Astrocyte of the cerebellum (primary cell): ENCODE results near the gene PSD4.
A peak's percentile ranks its signal among the peaks of the same experiment; 100 is the strongest.

Experiments used
- DNase-seq: peaks from one replicate; pipeline ENCODE4 v3.0.0-alpha.2; 2011; ENCODE audit warnings: low read depth
- H3K4me3 ChIP-seq: 2 replicates; pipeline ENCODE4 v1.5.1; 2011; ENCODE audit warnings: mild to moderate bottlenecking, low read depth, low read length, moderate library complexity
- in situ Hi-C: cut with HindIII; loops from 2 replicates; pipeline ENCODE4 v1.10.0; 2017; ENCODE audit warnings: low sequenced_read_pairs
- TF ChIP-seq, protein P1 (sequence below): IDR thresholded peaks from 2 replicates; pipeline ENCODE4 v1.5.1; 2012; ENCODE audit warnings: low read length, low read depth, moderate library complexity, mild to moderate bottlenecking; ENCODE audit errors: missing control alignments

The PSD4 gene

GRCh38 chr2:113148606-113149552, 24.9 kb upstream of the PSD4 start:
- in situ Hi-C loops: no loop called here
- H3K4me3 ChIP-seq: no peak overlapping the region
- TF ChIP-seq, protein P1, sequence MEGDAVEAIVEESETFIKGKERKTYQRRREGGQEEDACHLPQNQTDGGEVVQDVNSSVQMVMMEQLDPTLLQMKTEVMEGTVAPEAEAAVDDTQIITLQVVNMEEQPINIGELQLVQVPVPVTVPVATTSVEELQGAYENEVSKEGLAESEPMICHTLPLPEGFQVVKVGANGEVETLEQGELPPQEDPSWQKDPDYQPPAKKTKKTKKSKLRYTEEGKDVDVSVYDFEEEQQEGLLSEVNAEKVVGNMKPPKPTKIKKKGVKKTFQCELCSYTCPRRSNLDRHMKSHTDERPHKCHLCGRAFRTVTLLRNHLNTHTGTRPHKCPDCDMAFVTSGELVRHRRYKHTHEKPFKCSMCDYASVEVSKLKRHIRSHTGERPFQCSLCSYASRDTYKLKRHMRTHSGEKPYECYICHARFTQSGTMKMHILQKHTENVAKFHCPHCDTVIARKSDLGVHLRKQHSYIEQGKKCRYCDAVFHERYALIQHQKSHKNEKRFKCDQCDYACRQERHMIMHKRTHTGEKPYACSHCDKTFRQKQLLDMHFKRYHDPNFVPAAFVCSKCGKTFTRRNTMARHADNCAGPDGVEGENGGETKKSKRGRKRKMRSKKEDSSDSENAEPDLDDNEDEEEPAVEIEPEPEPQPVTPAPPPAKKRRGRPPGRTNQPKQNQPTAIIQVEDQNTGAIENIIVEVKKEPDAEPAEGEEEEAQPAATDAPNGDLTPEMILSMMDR: no peak
- DNase-seq: no peak

- no peak overlapping the region for H3K4me3 ChIP-seq
- in situ Hi-C loops: no loop called here
- TF ChIP-seq, protein P1: no peak
- no peak for DNase-seq
Observed at GRCh38 chr2:113149553-113150257, 24.1 kb upstream of the PSD4 start.

- in situ Hi-C loops: no loop called here
- H3K4me3 ChIP-seq: no peak overlapping the region
- TF ChIP-seq, protein P1: no peak
- DNase-seq: no peak
Observed at GRCh38 chr2:113150258-113150601, 23.5 kb upstream of the PSD4 start.

DNA sequence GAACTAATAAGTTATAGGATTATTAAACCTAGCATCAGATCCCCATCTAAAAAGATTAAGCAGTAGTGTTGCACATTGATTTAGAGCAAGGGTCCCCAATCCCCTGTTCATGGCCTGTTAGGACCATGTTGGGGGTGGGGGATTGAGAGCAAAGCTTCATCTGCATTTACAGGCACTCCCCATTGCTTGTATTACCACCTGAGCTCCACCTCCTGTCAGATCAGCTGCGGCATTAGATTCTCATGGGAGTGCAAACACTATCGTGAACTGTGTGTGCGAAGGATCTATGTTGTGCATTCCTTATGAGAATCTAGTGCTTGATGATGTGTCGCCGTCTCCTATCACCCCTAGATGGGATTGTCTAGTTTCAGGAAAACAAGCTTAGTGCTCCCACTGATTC, 18.4 kb upstream of the PSD4 start:
- no peak for DNase-seq
- in situ Hi-C loops: loop anchor here (5.0 kb wide), 1 partner anchor 77 kb away; no protein-coding TSS in a partner anchor
- no peak overlapping the region for H3K4me3 ChIP-seq
- TF ChIP-seq, protein P1: no peak

DNA sequence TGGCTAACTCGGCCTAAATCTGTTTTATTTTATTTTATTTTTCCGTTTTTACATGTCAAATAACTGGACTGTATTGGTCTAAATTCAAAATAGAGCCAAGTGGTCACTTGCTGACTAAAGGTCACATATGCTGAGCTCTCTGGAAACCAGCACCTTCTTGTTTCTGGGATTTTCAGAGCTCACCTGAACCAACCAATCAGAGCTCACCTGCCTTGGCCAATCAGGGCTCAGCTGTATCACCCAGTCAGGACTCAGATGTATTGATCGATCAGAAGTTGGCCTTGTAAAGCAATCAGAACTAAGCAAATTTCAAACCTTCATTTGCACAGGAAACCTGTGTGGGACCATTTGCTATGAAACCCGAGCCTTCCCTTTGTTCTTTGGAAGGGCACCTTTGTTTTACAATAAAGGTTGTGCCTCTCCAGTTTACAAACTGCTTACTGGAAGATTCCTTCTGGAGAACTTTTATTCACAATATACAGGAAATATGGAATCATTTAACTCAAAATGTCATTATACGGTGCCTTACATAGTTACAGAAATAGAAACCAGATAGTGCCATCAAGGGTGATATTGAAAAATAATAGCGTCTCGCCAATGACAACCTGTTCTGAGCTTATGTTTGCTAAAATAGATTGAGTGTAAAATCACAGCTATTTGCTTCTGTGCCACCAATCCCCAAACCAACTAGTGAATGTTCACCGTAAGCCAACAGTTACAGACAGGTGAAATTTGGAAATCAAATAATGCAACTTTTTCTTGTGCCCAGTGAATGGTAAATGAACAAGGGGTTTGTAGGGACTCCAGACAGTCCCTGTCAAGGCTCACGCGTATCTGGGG, 17.3 kb upstream of the PSD4 start:
- in situ Hi-C loops: loop anchor here (5.0 kb wide), 1 partner anchor 76 kb away; no protein-coding TSS in a partner anchor
- peak overlapping the region; percentile 49 for H3K4me3 ChIP-seq
- DNase-seq: no peak
- TF ChIP-seq, protein P1: no peak
